Stimulated activated CD8-positive, alpha-beta memory T cell treated with anti-CD3 and anti-CD28 coated beads, Interleukin-2, amount 100 ng/mL, for 48 hours (primary cell): ENCODE measurements around the gene SAMD4A.

ENCODE experiments used
- DNase-seq, 2 donors: peaks; one replicate each; pipeline ENCODE4 v3.0.0-alpha.2; 2020; ENCODE audit warnings: low read depth in 2 of 2

Gene SAMD4A

GRCh38 chr14:54632452-54632851, 65.5 kb downstream of the SAMD4A start:
- no peak for DNase-seq

GRCh38 chr14:54633076-54633475, 66.1 kb downstream of the SAMD4A start:
- DNase-seq: no peak

DNA sequence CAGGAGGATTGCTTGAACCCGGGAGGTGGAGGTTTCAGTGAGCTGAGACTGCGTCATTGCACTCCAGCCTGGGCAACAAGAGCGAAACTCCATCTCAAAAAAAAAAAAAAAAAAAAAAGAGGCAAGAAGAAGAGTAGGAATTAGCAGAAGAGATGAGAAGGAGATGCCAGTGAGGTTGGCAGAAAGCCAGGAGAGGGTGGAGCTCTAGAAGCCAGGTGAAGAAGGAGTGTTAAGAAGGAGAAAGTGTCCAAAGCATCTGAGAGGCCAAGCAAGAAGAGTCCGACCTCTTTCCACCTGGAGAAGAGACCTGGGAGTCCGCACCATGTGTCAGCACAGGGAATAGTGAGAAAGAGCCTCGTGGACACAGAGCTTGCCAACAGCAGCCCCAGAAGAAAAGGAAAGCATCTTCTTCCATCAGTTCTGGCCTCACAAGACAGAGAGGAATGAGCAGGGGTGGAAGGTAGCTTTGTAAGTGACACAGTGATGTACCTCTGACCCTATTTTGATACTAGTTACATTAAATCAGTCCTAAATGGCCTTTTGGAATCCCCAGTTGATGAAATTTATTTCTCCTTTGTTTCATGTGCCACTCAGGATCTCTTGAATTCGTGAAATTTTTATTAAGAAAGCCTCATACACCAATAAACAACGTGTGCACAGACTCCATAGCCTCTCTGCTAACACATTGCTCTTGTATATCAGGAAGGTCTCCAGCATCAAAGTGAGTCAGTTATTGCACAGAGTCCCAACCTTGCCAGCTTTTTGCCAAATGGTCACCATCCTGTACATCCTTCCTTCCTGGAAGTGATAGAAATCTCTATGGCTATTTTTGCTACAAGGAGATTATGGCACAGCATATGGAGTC, 70.6 kb downstream of the SAMD4A start:
- no peak for DNase-seq

DNA sequence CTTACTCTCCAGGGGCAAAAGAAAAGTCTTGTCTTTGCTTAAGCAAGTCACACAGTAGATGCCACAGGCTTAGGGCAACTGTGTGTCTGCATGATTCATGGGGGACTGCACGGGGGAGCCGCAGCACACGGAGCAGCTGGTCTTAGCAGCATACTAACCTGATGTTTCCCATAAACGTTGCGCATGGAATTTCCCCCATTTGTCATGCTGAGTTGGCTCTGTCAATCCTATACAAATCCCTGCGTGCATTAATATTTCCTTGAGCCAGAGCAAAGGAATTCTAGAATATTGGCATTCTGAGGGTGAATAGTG, 71.2 kb downstream of the SAMD4A start:
- DNase-seq: no peak

- DNase-seq: no peak
These were observed 72.7 kb downstream of the SAMD4A start for GRCh38 chr14:54639611-54640010.

DNA sequence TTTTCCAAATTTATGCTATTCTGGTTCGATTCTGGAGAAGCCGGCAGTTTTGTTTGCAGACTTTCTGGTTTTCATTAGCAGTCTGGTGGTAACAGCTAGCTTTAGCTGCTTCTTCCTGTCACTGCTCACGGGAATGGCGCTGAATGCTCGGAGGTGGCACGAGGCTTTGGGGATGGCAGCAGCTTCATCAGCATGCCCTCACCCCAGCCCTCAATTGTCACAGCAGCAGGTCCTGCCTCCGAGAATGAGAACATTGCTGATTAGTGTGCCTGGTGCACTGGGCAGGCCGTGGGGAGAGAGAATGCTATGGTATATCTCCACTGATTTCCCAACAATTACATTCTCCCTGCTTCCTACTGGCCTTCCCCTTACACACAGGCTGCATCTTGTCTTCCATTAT, 73.6 kb downstream of the SAMD4A start:
- no peak for DNase-seq

GRCh38 chr14:54642121-54642520, 75.2 kb downstream of the SAMD4A start:
- DNase-seq: no peak

GRCh38 chr14:54642801-54643695, 76.1 kb downstream of the SAMD4A start:
- no peak for DNase-seq

GRCh38 chr14:54643696-54644176, 76.8 kb downstream of the SAMD4A start:
- no peak for DNase-seq

- DNase-seq: no peak
These were observed 78.7 kb downstream of the SAMD4A start for GRCh38 chr14:54645639-54646038.

- no peak for DNase-seq
These were observed 79.7 kb downstream of the SAMD4A start for GRCh38 chr14:54646626-54647025.

- no peak for DNase-seq
These were observed 80.5 kb downstream of the SAMD4A start for GRCh38 chr14:54647378-54647777.

DNA sequence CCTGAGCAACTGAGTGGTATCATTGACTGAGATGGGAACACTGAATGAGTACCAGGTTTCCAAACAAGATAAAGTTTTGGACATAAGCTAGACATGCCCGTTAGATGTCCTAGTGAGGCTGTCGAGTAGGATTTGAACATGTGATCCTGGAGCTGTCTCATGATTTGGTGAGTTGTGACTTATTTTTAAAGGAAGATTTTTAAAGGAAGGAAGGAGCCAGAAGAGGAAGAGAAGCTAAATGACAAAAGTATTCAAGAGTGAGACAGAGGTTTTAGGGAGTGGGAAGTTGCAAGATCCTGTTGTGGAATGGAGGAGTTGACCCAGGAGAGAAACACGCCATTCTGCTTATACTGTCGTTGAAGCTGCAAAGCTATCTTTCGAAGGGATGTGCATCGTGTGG, 82.1 kb downstream of the SAMD4A start:
- DNase-seq: no peak

DNA sequence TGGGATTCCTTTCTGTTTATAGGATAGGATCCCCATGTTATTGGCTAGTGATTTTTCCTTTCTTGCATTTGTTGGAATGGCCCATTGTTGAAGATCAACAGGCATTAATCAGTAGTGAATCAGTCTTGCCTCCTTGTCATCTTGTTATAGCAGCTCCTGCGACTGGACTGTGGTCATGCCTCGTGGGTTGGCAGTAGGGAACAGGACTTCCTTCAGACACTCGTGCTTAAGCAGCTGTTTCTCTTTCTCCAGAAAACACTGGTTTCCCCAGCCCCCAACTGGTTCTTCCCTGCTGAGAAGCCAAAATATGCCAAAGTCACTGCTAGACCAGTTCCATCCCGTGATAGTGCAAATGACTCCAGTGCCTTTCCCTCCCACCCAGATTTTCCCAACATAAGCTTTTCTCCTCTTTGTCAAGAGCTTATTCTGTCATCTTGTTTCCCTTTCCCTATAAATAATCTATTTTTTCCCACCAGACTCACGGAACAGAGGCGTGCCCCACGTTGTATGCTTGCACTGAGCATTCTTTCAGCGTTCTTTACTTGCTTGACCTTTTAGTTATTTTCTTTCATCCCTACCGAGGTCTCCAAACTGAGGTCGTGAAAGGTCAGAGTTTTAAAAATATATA, 83.5 kb downstream of the SAMD4A start:
- DNase-seq: no peak

- DNase-seq: no peak
These were observed 84.0 kb downstream of the SAMD4A start for GRCh38 chr14:54650959-54651351.

DNA sequence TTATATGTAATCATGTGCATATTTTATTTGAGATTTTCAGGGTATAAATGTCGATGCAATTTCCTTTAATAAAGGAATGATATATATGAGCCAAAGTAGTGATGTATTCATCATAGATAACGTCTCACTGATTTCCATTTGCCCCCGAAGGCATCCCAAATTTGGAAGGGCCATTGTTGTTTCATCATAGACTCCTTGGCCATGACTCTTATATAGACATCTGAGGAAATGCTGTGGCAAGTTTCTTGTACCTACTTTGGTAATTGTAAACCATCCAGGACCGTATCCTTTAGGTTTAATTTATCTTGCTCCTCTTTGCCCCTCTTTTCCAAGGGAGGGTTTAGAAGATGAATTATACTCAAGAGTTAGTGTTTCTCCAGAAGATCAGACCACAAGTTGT, 84.7 kb downstream of the SAMD4A start:
- no peak for DNase-seq

GRCh38 chr14:54652188-54652587, 85.3 kb downstream of the SAMD4A start:
- no peak for DNase-seq

GRCh38 chr14:54652605-54653052, 85.7 kb downstream of the SAMD4A start:
- no peak for DNase-seq

- no peak for DNase-seq
These were observed 87.0 kb downstream of the SAMD4A start for GRCh38 chr14:54653712-54654469.

- DNase-seq: no peak
These were observed 87.7 kb downstream of the SAMD4A start for GRCh38 chr14:54654605-54655004.

DNA sequence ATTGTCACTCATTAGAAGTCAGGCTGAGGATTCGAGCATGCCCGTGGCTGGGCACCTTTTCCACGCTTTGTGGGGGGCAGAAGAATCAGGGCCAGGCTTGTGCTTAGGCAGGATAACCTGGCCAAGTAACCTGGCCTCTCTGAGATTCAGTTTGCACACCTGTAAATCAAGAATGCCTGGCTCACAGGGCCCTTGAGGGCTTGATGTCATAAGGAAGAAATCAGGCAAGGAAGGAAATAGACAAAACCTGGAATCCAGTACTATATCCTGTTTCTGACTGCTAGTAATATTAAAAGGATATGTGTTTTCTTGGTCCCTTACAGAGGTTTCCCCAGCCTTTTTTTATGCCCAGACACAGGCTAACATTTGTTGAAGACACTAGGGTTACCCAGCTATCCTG, 91.9 kb downstream of the SAMD4A start:
- no peak for DNase-seq

DNA sequence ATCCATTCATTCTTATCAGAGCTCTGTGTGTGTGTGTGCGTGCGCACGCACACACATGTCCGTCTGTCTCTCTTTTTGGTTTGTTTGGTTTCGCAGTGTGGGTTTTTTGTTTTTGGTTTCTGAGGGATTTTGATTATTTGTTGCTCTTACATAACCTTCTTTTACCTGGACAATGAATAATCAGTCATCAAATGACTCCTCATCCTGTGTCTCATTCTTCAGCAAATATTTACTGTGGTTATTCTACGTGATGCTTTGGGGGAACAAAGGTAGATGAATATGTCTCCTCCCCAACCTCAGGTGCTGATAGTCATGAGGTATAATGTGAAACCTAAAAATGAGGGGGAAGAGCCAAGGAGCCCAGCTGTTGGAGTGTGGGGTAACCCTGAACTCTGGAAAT, 92.4 kb downstream of the SAMD4A start:
- no peak for DNase-seq
